Skeletal muscle tissue (tissue), 4 donors: ENCODE measurements around the gene RASSF8. TPM values are rescaled to one million over a fixed set of nuclear protein-coding genes. Genes with fewer than 3 reads are reported as not detected.

Experiments used
- H3K27ac ChIP-seq: one replicate; pipeline ENCODE4 v1.7.0; 2013; ENCODE audit warnings: mild to moderate bottlenecking, low read depth, low read length, inconsistent platforms
- H3K27me3 ChIP-seq, 3 donors: one replicate each; pipeline ENCODE4 v1.7.0; 2013; ENCODE audit warnings: low read length in 3 of 3; ENCODE audit not compliant: control insufficient read depth in 3 of 3, insufficient read depth in 3 of 3
- H3K36me3 ChIP-seq, 3 donors: one replicate each; pipeline ENCODE4 v1.7.0; 2013; ENCODE audit warnings: low read length in 3 of 3; ENCODE audit not compliant: control insufficient read depth in 3 of 3, insufficient read depth in 3 of 3
- H3K4me1 ChIP-seq, 3 donors: one replicate each; pipeline ENCODE4 v1.7.0; 2013; ENCODE audit warnings: low read length in 3 of 3, mild to moderate bottlenecking in 3 of 3; ENCODE audit not compliant: control insufficient read depth in 3 of 3, insufficient read depth in 3 of 3
- H3K4me3 ChIP-seq, 3 donors: one replicate each; pipeline ENCODE4 v1.7.0; 2013; ENCODE audit warnings: low read length in 3 of 3
- H3K9ac ChIP-seq, 3 donors: one replicate each; pipeline ENCODE4 v1.7.0; 2013; ENCODE audit warnings: low read length in 3 of 3, mild to moderate bottlenecking in 3 of 3, moderate library complexity in 2 of 3, low read depth in 1 of 3
- H3K9me3 ChIP-seq, 3 donors: one replicate each; pipeline ENCODE4 v1.7.0; 2013; ENCODE audit warnings: low read length in 3 of 3; ENCODE audit not compliant: control insufficient read depth in 3 of 3
- total RNA-seq: library from RNA; depleted of rRNA; stranded (reverse); fragments of >200 nt; gene quantifications from one replicate; pipeline ENCODE4 v1.2.3, GENCODE V29; 2014
- donor health status: Osteomylitis.

RASSF8 gene
- total RNA-seq, 1 donor from 2014 or later = 29.7 TPM

- Histone ChIP-seq H3K36me3 (no peaks in the 10 kb centered on the region), H3K27ac (no peak overlapping the region)
Observed at GRCh38 chr12:26032290-26032689, 73.8 kb downstream of the RASSF8 start.

GRCh38 chr12:26032719-26033241 is 74.3 kb downstream of the RASSF8 start:
- no peaks in the 10 kb centered on the region for H3K9me3 ChIP-seq
- no peaks in the 10 kb centered on the region for H3K27me3 ChIP-seq
- no peak overlapping the region for H3K4me3 ChIP-seq
- no peak overlapping the region for H3K9ac ChIP-seq
- no peak overlapping the region for H3K27ac ChIP-seq
- H3K4me1 ChIP-seq = peaks cover 9 to 10% (median 9%) of the 10 kb centered on the region in 3 donors
- H3K36me3 ChIP-seq = no peaks in the 10 kb centered on the region

More at GRCh38 chr12:26032290-26032689, 73.8 kb downstream of the RASSF8 start:
- H3K4me3 ChIP-seq = no peak overlapping the region
- H3K27me3 ChIP-seq = no peaks in the 10 kb centered on the region
- H3K9me3 ChIP-seq = no peaks in the 10 kb centered on the region
- H3K9ac ChIP-seq = no peak overlapping the region
- H3K4me1 ChIP-seq = peaks cover 4 to 10% (median 7%) of the 10 kb centered on the region in 3 donors

GRCh38 chr12:26034371-26035142 is 76.1 kb downstream of the RASSF8 start:
- no peak overlapping the region for H3K9ac ChIP-seq
- H3K4me3 ChIP-seq = no peak overlapping the region
- no peaks in the 10 kb centered on the region for H3K27me3 ChIP-seq
- H3K9me3 ChIP-seq = no peaks in the 10 kb centered on the region
- no peak overlapping the region for H3K27ac ChIP-seq
- peaks cover 10 to 14% (median 11%) of the 10 kb centered on the region in 3 donors for H3K4me1 ChIP-seq
- no peaks in the 10 kb centered on the region for H3K36me3 ChIP-seq

GRCh38 chr12:26036877-26037276 is 78.4 kb downstream of the RASSF8 start:
- no peaks in the 10 kb centered on the region for H3K36me3 ChIP-seq
- no peak overlapping the region for H3K27ac ChIP-seq
- H3K9ac ChIP-seq = no peak overlapping the region
- H3K9me3 ChIP-seq = no peaks in the 10 kb centered on the region
- H3K27me3 ChIP-seq = no peaks in the 10 kb centered on the region
- H3K4me1 ChIP-seq = peaks cover 10 to 14% (median 11%) of the 10 kb centered on the region in 3 donors
- H3K4me3 ChIP-seq = no peak overlapping the region

- H3K9me3 ChIP-seq = no peaks in the 10 kb centered on the region
- peaks cover 8 to 13% (median 10%) of the 10 kb centered on the region in 3 donors for H3K4me1 ChIP-seq
- no peak overlapping the region for H3K27ac ChIP-seq
- no peaks in the 10 kb centered on the region for H3K36me3 ChIP-seq
- no peak overlapping the region for H3K4me3 ChIP-seq
- H3K9ac ChIP-seq = no peak overlapping the region
- no peaks in the 10 kb centered on the region for H3K27me3 ChIP-seq
Observed at GRCh38 chr12:26037615-26038220, 79.2 kb downstream of the RASSF8 start.

- H3K36me3 ChIP-seq = no peaks in the 10 kb centered on the region
- H3K27me3 ChIP-seq = no peaks in the 10 kb centered on the region
- no peaks in the 10 kb centered on the region for H3K9me3 ChIP-seq
- H3K27ac ChIP-seq = no peak overlapping the region
- no peak overlapping the region for H3K4me3 ChIP-seq
- peak overlapping the region in 1 of 3 donors; percentile 39 for H3K9ac ChIP-seq
- peaks cover 16 to 26% (median 25%) of the 10 kb centered on the region in 3 donors for H3K4me1 ChIP-seq
Observed at GRCh38 chr12:26042645-26043044, 84.2 kb downstream of the RASSF8 start.

GRCh38 chr12:26043135-26044006 is 84.9 kb downstream of the RASSF8 start:
- Histone ChIP-seq H3K9ac (peak overlapping the region in 1 of 3 donors; percentile 39), H3K4me3 (no peak overlapping the region), H3K9me3 (no peaks in the 10 kb centered on the region), H3K27ac (no peak overlapping the region), H3K36me3 (no peaks in the 10 kb centered on the region), H3K4me1 (peaks cover 19 to 29% (median 29%) of the 10 kb centered on the region in 3 donors), H3K27me3 (no peaks in the 10 kb centered on the region)

- Histone ChIP-seq H3K27me3 (no peaks in the 10 kb centered on the region), H3K9ac (peak overlapping the region in 1 of 3 donors; percentile 12), H3K27ac (no peak overlapping the region), H3K4me3 (no peak overlapping the region), H3K36me3 (no peaks in the 10 kb centered on the region), H3K4me1 (peaks cover 19 to 30% (median 29%) of the 10 kb centered on the region in 3 donors), H3K9me3 (no peaks in the 10 kb centered on the region)
Observed at GRCh38 chr12:26044007-26044394, 85.5 kb downstream of the RASSF8 start.

- Histone ChIP-seq H3K27me3 (no peaks in the 10 kb centered on the region), H3K27ac (no peak overlapping the region), H3K9me3 (no peaks in the 10 kb centered on the region), H3K36me3 (no peaks in the 10 kb centered on the region), H3K9ac (no peak overlapping the region), H3K4me1 (peaks cover 17 to 29% (median 26%) of the 10 kb centered on the region in 3 donors), H3K4me3 (no peak overlapping the region)
Observed at GRCh38 chr12:26044592-26044991, 86.1 kb downstream of the RASSF8 start.
